HepG2 (cell line): ENCODE results near the gene GRIN2D. TPM values are rescaled to one million over a fixed set of nuclear protein-coding genes. Genes with fewer than 3 reads are reported as not detected.
A peak's percentile ranks its signal among the peaks of the same experiment; 100 is the strongest.

Source experiments
- AHR ChIP-seq: IDR thresholded peaks from 2 replicates; pipeline ENCODE4 v1.6.1; 2018; ENCODE audit warnings: missing genetic modification reagents, missing compliant biosample characterization
- CENPBD1 ChIP-seq: sonication (generic); formaldehyde crosslinking; IDR thresholded peaks from 2 replicates; pipeline ENCODE4 v1.8.0; 2022; ENCODE audit warnings: missing genetic modification reagents, low read depth, mild to moderate bottlenecking, borderline replicate concordance
- EHMT2 ChIP-seq: fragments of 200-600 bp; sonication (generic); IDR thresholded peaks from 2 replicates; pipeline ENCODE4 v1.7.0; 2017; ENCODE audit warnings: antibody characterized with exemption, low read depth, low read length, borderline replicate concordance
- FOSL2 ChIP-seq: sonication (generic); formaldehyde crosslinking; IDR thresholded peaks from 2 replicates; pipeline ENCODE4 v1.4.0; 2020; ENCODE audit warnings: missing genetic modification reagents
- FOXJ3 ChIP-seq: sonication (generic); formaldehyde crosslinking; IDR thresholded peaks from 2 replicates; pipeline ENCODE4 v1.4.0; 2020; ENCODE audit warnings: missing genetic modification reagents, mild to moderate bottlenecking, borderline replicate concordance
- GMEB1 ChIP-seq: sonication (generic); formaldehyde crosslinking; IDR thresholded peaks from 2 replicates; pipeline ENCODE4 v1.5.1; 2020; ENCODE audit warnings: missing genetic modification reagents, mild to moderate bottlenecking, borderline replicate concordance
- REXO4 ChIP-seq: sonication (generic); formaldehyde crosslinking; IDR thresholded peaks from 2 replicates; pipeline ENCODE4 v1.8.0; 2022; ENCODE audit warnings: missing genetic modification reagents, mild to moderate bottlenecking, borderline replicate concordance
- RFXAP ChIP-seq: sonication (generic); formaldehyde crosslinking; IDR thresholded peaks from 2 replicates; pipeline ENCODE4 v1.4.0; 2020; ENCODE audit warnings: missing genetic modification reagents, borderline replicate concordance
- SP5 ChIP-seq: IDR thresholded peaks from 2 replicates; pipeline ENCODE4 v1.6.1; 2016; ENCODE audit warnings: low read depth, borderline replicate concordance
- ZBTB20 ChIP-seq: sonication (generic); formaldehyde crosslinking; IDR thresholded peaks from 2 replicates; pipeline ENCODE4 v1.8.1; 2023; ENCODE audit warnings: missing genetic modification reagents, low read depth, mild to moderate bottlenecking, borderline replicate concordance
- ZBTB21 ChIP-seq: sonication (generic); formaldehyde crosslinking; IDR thresholded peaks from 2 replicates; pipeline ENCODE4 v1.4.0; 2020; ENCODE audit warnings: missing genetic modification reagents
- ZGPAT ChIP-seq: IDR thresholded peaks from 2 replicates; pipeline ENCODE4 v1.6.1; 2016; ENCODE audit warnings: mild to moderate bottlenecking
- ZNF432 ChIP-seq: sonication (generic); formaldehyde crosslinking; IDR thresholded peaks from 2 replicates; pipeline ENCODE4 v1.5.0; 2020; ENCODE audit warnings: missing genetic modification reagents, mild to moderate bottlenecking, borderline replicate concordance
- ZNF709 ChIP-seq: sonication (generic); formaldehyde crosslinking; IDR thresholded peaks from 2 replicates; pipeline ENCODE4 v1.5.0; 2020; ENCODE audit warnings: mild to moderate bottlenecking, missing genetic modification reagents
- ZNF770 ChIP-seq: sonication (generic); formaldehyde crosslinking; IDR thresholded peaks from 2 replicates; pipeline ENCODE4 v1.5.0; 2020; ENCODE audit warnings: mild to moderate bottlenecking, missing genetic modification reagents
- ZNF781 ChIP-seq: sonication (generic); formaldehyde crosslinking; IDR thresholded peaks from 2 replicates; pipeline ENCODE4 v1.5.1; 2020; ENCODE audit warnings: borderline replicate concordance, mild to moderate bottlenecking, missing genetic modification reagents; ENCODE audit errors: not compliant biosample characterization
- ZSCAN21 ChIP-seq: sonication (generic); formaldehyde crosslinking; IDR thresholded peaks from 2 replicates; pipeline ENCODE4 v1.8.0; 2022; ENCODE audit warnings: mild to moderate bottlenecking, missing genetic modification reagents, moderate library complexity, borderline replicate concordance
- polyA plus RNA-seq, 8 experiments: library from polyadenylated mRNA; depleted of rRNA in 3 of 8; stranded (reverse) in 7 of 8; unstranded in 1 of 8; fragments of >200 nt; fragmentation: Illumina TruSeq in 4 of 8; extraction: Trizol in 4 of 8; gene quantifications; 2 replicates each; pipeline versions ENCODE4 v1.2.1 to v1.2.3, GENCODE V29; 2011 to 2016; ENCODE audit warnings: low read depth in 4 of 8, missing spikeins in 1 of 8, mixed read lengths in 1 of 8; ENCODE audit not compliant: insufficient read depth in 1 of 8
- total RNA-seq, 5 experiments: library from RNA; depleted of rRNA; stranded (reverse); fragments of >200 nt; fragmentation: Illumina TruSeq; extraction: Trizol; gene quantifications; 2 replicates each; pipeline ENCODE4 v1.2.3, GENCODE V29; 2016; ENCODE audit warnings: low read depth in 1 of 5
- TF ChIP-seq, protein P1 (sequence below): sonication (generic); formaldehyde crosslinking; IDR thresholded peaks from 2 replicates; pipeline ENCODE4 v1.8.1; 2023; ENCODE audit warnings: mild to moderate bottlenecking, inconsistent platforms, moderate library complexity, missing genetic modification reagents, borderline replicate concordance

The GRIN2D gene
- total and polyA plus RNA-seq, 2 of the 13 experiments (the other 11 are each of a cell fraction or from before 2014, with no cell fraction given), result 0.02 to 0.13 TPM

- TF ChIP-seq SP5 (CRISPR knock-in tag), result peak; percentile 51; the same call in 1 of the 2 replicates
- TF ChIP-seq GMEB1 (CRISPR knock-in tag), result no peak
- TF ChIP-seq ZNF709 (CRISPR knock-in tag), result no peak
- no peak for TF ChIP-seq ZBTB21
- TF ChIP-seq EHMT2, result no peak
- TF ChIP-seq CENPBD1, result no peak
- TF ChIP-seq AHR (CRISPR knock-in tag), result no peak
- TF ChIP-seq FOSL2, result no peak
- TF ChIP-seq FOXJ3 (CRISPR knock-in tag), result no peak
- TF ChIP-seq RFXAP (CRISPR knock-in tag), result no peak
- TF ChIP-seq ZNF781 (CRISPR knock-in tag), result no peak
- no peak for TF ChIP-seq REXO4 (CRISPR knock-in tag)
- no peak for TF ChIP-seq ZSCAN21 (CRISPR knock-in tag)
- peak; percentile 15; the same call in 1 of the 2 replicates for TF ChIP-seq ZBTB20 (CRISPR knock-in tag)
- peak; percentile 15; the same call in 1 of the 2 replicates for TF ChIP-seq ZGPAT (CRISPR knock-in tag)
- TF ChIP-seq, protein P1, sequence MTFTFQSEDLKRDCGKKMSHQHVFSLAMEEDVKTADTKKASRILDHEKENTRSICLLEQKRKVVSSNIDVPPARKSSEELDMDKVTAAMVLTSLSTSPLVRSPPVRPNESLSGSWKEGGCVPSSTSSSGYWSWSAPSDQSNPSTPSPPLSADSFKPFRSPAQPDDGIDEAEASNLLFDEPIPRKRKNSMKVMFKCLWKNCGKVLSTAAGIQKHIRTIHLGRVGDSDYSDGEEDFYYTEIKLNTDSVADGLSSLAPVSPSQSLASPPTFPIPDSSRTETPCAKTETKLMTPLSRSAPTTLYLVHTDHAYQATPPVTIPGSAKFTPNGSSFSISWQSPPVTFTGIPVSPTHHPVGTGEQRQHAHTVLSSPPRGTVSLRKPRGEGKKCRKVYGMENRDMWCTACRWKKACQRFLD (CRISPR knock-in tag), result no peak
- TF ChIP-seq ZNF770, result no peak
- TF ChIP-seq ZNF432 (CRISPR knock-in tag), result no peak
These were observed 2.1 kb upstream of the GRIN2D start, which contains the start of gene KDELR1 (continued) for GRCh38 chr19:48391100-48392005.
